Stimulated activated CD4-positive, alpha-beta T cell treated with anti-CD3 and anti-CD28 coated beads, Interleukin-15, amount 100 ng/mL, for 48 hours (primary cell): ENCODE data around the gene ARMC7.
"Not testable (repeated sequence)": the region's sequence is repeated elsewhere in the genome, so short reads cannot be mapped to it uniquely, and the experiment has no call there.

ENCODE experiments used
- DNase-seq, 2 donors: peaks; one replicate each; pipeline ENCODE4 v3.0.0-alpha.2; 2020; ENCODE audit warnings: low read depth in 2 of 2

Gene ARMC7

DNA sequence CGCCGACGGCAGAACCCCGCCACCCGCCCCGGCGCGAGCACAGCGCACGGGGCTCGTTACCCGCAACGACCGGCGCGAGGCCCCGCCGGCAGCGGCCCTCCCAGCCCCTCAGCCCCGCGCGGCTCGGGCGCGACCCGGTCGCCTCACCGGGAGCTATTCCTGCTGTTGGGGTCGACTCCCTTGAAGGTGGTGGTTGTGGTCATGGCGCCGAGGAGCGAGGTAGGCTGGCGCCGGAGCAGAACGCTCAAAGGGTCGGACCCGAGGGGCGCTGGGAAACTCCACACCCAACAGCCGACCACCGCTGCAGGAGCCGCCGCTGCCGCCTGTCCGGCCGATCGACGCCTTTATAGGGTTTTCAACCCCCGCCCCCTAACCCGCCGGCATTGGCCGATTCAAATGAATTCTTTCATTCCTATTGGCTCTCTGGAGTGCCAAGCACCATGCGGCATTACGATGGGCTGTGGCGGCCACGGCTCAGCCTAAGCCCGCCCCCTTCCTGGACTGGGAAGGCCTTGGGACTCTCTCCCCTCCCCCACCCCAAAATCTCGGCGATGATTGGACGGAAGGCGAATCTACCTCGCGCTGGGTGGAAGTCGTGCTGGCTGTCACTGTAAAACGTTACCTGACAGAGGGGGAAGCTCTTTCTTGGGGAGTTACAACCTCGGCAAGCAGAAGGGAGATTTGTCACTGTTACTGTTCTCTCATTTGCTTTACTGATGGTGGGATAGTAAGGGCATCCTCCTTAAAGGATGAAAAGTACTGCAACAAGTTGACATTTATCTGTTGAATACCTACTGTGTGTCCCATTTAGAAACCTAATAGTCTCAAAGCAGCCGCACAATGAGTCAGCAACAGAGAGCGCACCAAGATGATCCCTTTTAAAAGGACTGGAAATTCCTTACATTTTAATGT lies 44.7 kb downstream of the ARMC7 start, which contains the start of gene JPT1:
JPT1 (minus strand) TSS at position 318 of the 912 bp plus-strand sequence; CDS start at position 203, 115 bp downstream.
- peak; percentile 98 to 99 for DNase-seq

DNA sequence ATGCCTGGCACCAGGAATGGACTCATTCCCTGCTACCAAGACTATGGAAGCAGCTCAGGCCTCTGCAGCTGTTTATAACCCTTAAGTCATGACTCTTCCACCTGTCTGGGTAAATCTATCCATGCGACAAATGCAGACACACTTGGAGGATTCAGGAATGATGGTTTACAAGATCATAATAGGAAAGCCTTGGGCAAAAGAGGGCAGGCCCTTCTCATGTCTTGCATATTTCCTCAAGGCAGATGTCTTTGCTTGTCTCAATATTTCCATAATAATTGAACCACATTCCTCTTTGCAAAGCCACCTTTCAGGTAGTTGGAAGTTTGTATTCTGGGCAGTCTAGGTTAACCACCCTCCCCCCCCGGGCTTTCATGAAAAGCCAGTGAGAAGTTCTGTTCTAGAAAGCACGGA lies 45.4 kb downstream of the ARMC7 start:
- DNase-seq = no peak

DNA sequence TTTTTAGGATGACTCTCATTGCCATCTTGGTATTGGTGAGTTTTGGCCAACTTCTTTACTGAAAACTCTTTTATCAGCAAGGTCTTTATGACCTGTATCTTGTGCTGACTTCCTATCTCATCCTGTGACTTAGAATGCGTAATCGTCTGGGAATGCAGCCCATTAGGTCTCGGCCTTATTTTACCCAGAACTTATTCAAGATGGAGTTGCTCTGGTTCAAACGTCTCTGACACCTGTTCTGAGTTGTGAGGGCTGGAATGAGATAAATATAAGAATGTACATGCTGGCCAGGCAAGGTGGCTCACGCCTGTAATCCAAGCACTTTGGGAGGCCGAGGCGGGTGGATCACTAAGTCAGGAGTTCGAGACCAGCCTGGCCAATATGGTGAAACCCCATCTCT lies 48.7 kb downstream of the ARMC7 start:
- DNase-seq = not testable (repeated sequence)

DNA sequence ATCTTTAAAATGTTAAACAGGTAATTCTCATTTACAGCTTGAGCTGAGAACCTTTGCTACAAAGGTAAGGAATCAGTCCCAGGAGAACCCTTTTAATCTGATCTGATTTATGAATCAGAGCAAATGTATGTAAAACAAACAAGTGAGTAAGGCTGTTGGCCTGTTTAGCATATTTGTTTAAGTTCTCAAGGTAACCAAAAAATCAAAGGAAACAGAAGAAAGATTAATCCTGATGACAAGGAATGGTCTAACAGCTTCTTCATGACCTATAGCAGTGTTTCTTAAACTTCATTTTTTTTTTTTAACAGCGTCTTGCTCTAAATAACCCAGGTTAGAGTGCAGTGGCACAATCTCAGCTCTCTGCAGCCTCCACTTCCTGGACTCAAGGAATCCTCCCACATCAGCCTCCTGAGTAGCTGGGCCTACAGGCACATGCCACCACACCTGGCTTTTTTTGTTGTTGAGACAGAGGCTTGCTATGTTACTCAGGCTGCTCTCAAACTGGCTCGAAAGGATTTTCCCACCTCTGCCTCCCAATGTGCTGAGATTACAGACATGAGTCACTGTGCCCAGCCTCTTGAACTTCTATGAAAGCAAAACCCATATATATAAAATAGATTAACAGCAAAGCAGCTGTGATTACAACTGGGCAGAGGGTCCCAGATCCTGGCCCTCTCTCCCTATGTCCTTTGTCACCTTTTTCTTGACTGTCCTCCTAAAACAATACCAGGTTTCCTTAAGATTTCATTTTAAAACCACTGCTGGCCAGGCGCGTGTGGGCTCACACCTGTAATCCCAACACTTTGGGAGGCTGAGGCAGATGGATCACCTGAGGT lies 49.6 kb downstream of the ARMC7 start:
- DNase-seq = no peak

DNA sequence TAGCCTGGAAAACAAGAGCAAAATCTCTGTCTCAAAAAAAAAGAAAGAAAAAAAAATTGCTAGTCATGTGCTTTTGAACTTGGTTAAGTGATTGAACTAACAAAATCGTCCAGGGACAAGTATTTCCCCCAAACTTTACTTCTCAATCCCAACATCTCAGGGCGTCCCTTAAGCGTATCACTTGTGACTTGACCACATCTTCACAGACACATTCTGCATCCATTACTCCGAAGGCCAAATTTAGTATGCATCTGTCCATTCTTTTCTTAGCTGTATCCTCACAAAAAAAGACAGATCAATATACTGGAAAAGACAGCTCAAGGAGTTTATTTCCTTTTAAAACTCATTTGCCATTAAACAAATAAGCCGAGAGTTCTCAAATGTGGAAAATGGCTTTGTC lies 50.4 kb downstream of the ARMC7 start:
- no peak for DNase-seq

DNA sequence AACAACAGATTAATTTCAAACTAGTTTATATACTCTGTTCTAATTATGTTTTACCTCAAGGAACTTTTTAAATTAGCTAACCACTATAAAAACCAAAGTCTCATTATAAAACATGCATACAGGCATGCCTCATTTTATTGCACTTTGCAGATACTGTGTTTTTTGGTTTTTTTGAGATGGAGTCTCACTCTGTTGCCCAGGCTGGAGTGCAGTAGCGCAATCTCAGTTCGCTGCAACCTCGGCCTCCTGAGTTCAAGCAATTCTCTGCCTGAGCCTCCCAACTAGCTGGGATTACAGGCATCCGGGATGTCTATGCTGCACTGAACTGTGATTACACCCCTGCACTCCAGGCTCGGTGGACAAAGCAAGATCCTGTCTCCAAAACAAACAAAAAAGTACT lies 53.3 kb downstream of the ARMC7 start:
- no peak for DNase-seq

GRCh38 chr17:75164606-75165005 lies 54.8 kb downstream of the ARMC7 start:
- not testable (repeated sequence) for DNase-seq

- DNase-seq = no peak
These were observed 59.2 kb downstream of the ARMC7 start for GRCh38 chr17:75168998-75169397.

DNA sequence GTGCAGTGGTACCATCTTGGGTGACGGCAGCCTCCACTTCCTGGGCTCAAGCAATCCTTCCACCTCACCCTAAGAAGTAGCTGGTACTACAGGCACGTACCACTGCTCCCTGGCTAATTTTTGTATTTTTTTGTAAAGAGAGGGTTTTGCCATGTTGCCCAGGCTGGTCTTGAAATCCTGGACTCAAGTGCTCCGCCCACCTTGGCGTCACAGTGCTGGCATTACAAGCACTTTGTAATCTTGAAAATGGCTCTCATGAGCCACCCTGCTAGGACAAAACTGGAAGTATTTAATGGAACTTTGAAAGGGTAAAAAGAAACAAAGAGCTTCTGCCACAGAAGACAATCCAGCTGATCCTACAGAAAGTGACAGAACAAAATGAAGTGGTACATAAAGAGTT lies 63.8 kb downstream of the ARMC7 start:
- DNase-seq = no peak

DNA sequence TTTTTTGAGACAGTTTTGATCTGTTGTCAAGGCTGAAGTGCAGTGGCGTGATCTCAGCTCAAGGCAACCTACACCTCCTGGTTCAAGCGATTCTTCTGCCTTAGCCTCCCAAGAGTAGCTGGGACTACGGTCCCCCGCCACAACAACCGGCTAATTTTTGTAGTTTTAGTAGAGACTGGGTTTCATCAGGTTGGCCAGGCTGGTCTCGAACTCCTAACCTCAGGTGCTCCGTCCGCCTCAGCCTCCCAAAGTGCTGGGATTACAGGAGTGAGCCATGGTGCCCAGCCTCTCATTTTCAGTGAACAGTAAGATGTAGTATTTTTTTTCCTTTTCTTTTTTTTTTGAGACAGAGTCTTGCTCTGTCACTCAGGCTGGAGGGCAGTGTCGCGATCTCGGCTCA lies 65.2 kb downstream of the ARMC7 start:
- DNase-seq = no peak

GRCh38 chr17:75176625-75177024 lies 66.9 kb downstream of the ARMC7 start:
- DNase-seq = no peak

- no peak for DNase-seq
These were observed 68.7 kb downstream of the ARMC7 start for GRCh38 chr17:75178453-75178852.
